HEK293T (cell line): ENCODE data around the gene SRGAP2C.
"Not testable (repeated sequence)": the region's sequence is repeated elsewhere in the genome, so short reads cannot be mapped to it uniquely, and the experiment has no call there.

Source experiments
- CTCF ChIA-PET: fragments of 350-600 bp; formaldehyde crosslinking; extraction: SDS; loops from one replicate; lab custom pipeline; 2021; ENCODE audit warnings: antibody characterized with exemption, inconsistent platforms; lab: Yijun Ruan, JAX
- POLR2A ChIA-PET: fragments of 350-600 bp; formaldehyde crosslinking; extraction: SDS; loops from one replicate; lab custom pipeline; 2020; ENCODE audit warnings: antibody characterized with exemption, inconsistent platforms; lab: Yijun Ruan, JAX
- DNase-seq: peaks from one replicate; pipeline ENCODE4 v3.0.0; 2012; ENCODE audit warnings: mixed read lengths; ENCODE audit errors: extremely low spot score
- CTBP1 ChIP-seq: fragments of 450-650 bp; IDR thresholded peaks from 2 replicates; pipeline ENCODE4 v1.6.1; 2016; ENCODE audit warnings: borderline replicate concordance
- TARDBP ChIP-seq: fragments of 450-650 bp; IDR thresholded peaks from 2 replicates; pipeline ENCODE4 v1.6.1; 2016

The SRGAP2C gene

GRCh38 chr1:121385162-121385561 lies 200.4 kb downstream of the SRGAP2C start:
- POLR2A ChIA-PET, DNase-seq: not testable (repeated sequence)

GRCh38 chr1:121385563-121386288 lies 201.0 kb downstream of the SRGAP2C start:
- CTCF ChIA-PET, DNase-seq, POLR2A ChIA-PET: not testable (repeated sequence)

More at GRCh38 chr1:121385162-121385561, 200.4 kb downstream of the SRGAP2C start:
- CTCF ChIA-PET = not testable (repeated sequence)

GRCh38 chr1:121386319-121386948 lies 201.7 kb downstream of the SRGAP2C start:
- POLR2A ChIA-PET, CTCF ChIA-PET, DNase-seq: not testable (repeated sequence)

GRCh38 chr1:121389895-121390560 lies 205.3 kb downstream of the SRGAP2C start:
- DNase-seq, CTCF ChIA-PET, POLR2A ChIA-PET: not testable (repeated sequence)

GRCh38 chr1:121392130-121392529 lies 207.4 kb downstream of the SRGAP2C start:
- CTCF ChIA-PET, DNase-seq, POLR2A ChIA-PET: not testable (repeated sequence)

- POLR2A ChIA-PET, DNase-seq, CTCF ChIA-PET: not testable (repeated sequence)
Observed at GRCh38 chr1:121395718-121396201, 211.0 kb downstream of the SRGAP2C start.

- POLR2A ChIA-PET, CTCF ChIA-PET, DNase-seq: not testable (repeated sequence)
Observed at GRCh38 chr1:121396335-121397081, 211.7 kb downstream of the SRGAP2C start.

GRCh38 chr1:121397101-121397500 lies 212.3 kb downstream of the SRGAP2C start:
- DNase-seq, CTCF ChIA-PET, POLR2A ChIA-PET: not testable (repeated sequence)

- DNase-seq, CTCF ChIA-PET, POLR2A ChIA-PET: not testable (repeated sequence)
Observed at GRCh38 chr1:121399193-121399592, 214.4 kb downstream of the SRGAP2C start.

- DNase-seq, CTCF ChIA-PET, POLR2A ChIA-PET: not testable (repeated sequence)
Observed at GRCh38 chr1:121400108-121400507, 215.3 kb downstream of the SRGAP2C start.

- POLR2A ChIA-PET, DNase-seq, CTCF ChIA-PET: not testable (repeated sequence)
- 0 out of 2 replicates have a peak, but pooled peaks have one; percentile 4 for TF ChIP-seq TARDBP
- peak; percentile 9; the same call in 1 of the 2 replicates for TF ChIP-seq CTBP1
Observed at GRCh38 chr1:121400541-121401310, 216.0 kb downstream of the SRGAP2C start.

- DNase-seq, POLR2A ChIA-PET, CTCF ChIA-PET: not testable (repeated sequence)
Observed at GRCh38 chr1:121401375-121401955, 216.7 kb downstream of the SRGAP2C start.

- DNase-seq, CTCF ChIA-PET, POLR2A ChIA-PET: not testable (repeated sequence)
Observed at GRCh38 chr1:121403254-121403653, 218.5 kb downstream of the SRGAP2C start.
